ENCODE measurements around the gene B4GALT2.
A peak's percentile ranks its signal among the peaks of the same experiment; 100 is the strongest.

B4GALT2 gene

GRCh38 chr1:44029911-44030604 lies 51.0 kb downstream of the B4GALT2 start:
- peak; percentile 88 for DNase-seq (ENCODE audit: low spot score)

DNA sequence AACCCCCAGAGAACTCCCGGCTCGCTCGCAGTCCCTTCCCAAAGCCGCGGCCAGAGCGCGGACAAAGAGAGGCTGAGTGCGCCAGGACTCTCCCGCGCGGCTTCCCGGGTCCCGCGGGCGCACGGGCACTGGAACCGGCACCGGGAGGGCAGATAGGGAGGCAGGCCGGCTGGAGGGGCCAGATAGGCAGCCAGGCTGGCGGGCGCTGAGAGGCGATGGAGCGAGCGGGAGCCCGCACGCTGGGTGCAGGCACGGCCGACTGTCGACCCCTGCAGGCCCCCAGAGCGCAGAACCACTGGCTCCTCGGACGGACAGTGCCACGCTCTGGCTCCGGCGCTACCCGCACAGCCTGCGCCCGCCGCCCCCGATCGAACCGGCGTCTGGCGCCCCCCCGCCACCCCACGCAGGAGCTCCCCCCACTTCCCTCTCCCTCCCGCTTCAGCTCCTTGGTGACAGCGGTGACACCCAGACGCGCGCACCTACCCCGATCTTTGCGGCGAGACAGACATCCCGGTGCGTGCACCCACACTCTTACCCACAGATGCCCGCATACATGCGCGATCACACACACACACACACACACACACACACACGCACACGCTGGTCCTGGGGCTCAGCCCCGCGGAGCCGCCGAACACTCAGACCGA lies 51.7 kb downstream of the B4GALT2 start:
- DNase-seq (ENCODE audit: low spot score) = peak; percentile 12

GRCh38 chr1:44031252-44032169 lies 52.5 kb downstream of the B4GALT2 start, which contains the start of gene SLC6A9:
TSS of gene SLC6A9 (minus strand) at chr1:44031462. CDS start at chr1:44024277, 7,185 bp downstream.
- DNase-seq (ENCODE audit: low spot score) = peak; percentile 24

DNA sequence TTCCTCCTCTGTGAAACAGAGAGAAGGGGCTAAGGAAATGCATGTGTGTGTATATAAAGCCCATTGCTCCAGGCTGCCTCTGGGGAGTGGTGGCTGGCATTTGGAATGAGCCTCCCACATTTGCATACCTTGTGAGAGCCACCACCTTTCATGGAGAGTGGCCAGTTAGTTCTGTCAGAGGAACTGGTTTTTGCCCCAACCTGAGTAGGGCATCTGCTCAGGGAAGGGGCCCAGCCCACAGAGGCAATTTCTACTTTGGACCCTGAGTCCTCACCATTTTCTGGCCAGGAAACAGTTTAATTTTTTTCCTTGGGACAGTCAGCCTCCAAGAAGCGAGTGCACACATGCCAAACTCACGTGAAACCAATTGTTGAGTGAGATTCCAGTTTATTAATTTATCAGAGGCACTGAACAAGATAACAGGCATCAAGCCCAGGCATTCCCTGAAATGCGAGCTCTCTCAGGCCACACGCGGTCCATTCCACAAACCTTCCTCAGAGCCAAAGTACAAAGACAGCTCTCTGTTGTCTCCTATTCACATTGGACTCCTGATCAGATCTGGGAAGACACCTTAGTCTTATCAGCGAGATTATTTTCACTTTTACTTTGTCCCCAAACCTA lies 53.3 kb downstream of the B4GALT2 start:
- DNase-seq (ENCODE audit: low spot score) = no peak

DNA sequence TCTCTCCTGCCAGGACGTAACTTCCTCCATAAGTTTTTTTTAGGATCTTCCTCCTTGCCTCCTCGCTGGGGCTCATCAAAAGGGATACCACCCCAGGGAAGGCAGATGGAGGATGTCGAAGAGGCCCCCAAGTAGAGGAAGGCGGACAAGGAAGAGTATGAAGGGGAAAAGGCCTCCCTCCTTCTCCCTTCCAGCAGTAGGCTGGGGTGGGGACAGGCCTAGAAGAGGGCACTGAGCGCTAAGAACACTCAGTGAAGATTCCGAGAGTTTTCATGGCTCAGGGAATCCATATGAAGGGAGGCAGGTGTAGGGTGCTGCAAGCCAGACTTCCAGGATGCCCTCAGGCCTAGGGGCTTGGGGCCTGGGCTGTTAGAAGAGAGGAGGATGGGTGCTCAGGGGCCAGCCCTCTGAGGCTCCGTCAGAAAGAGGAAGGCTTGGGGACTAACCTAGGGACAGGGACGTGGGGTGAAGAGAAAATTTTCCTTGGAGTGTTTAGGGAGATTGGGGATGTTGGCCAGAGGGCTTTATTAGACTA lies 54.1 kb downstream of the B4GALT2 start:
- no peak for DNase-seq (ENCODE audit: low spot score)

GRCh38 chr1:44033756-44034155 lies 54.7 kb downstream of the B4GALT2 start:
- DNase-seq (ENCODE audit: low spot score) = no peak

DNA sequence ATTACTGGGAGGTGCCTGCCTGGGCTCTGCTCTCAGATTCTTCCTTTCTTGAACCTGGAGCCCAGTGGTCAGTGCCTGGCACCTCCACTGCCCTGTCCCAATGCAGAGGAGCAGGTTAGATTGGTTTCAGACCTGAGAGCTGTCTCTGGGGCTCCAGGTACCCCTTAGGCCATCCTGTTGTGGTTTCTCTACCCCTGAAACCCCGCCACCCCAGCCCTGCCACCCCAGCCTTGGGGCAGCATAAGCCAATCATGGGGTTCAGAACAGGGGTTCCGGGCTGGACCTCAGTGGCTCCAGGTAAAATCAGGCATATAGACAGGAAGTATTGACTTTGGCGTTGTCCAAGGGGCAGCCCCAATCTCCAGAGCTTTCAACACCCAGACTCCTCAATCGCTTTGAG lies 55.4 kb downstream of the B4GALT2 start:
- DNase-seq (ENCODE audit: low spot score) = no peak

GRCh38 chr1:44034976-44035716 lies 56.1 kb downstream of the B4GALT2 start:
- DNase-seq (ENCODE audit: low spot score) = no peak

DNA sequence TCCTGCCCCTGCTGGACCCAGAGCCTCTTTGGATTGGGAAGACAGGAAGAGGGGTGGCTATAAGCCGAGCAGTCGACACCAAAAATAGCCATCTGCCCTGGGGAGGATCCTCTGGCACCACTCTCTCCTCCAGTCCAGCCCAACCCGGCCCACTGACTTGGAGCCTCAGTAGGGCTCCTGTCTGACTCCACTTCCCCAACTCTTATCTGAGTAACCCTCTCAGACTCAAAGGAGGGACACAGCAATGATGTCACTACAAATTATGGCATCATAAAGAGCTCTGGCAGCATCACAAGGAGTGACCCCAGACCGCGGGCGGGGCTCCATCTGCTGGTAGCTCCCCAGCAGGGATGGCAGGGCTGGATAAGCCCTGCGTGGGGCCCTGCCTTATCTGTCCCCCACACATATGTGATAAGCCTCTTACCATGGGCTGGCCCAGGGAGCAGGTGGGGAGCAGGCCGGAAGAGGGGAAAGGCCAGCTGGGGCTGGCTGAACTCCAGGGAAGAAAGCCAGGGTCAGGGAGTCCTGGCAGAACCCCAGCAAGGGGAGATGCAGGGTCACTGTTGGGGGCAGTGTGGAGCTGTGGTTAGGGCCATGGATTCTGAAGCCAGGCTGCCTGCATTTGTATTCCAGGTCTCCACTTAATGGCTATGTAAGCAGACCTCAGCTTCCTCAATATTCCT lies 56.9 kb downstream of the B4GALT2 start:
- DNase-seq (ENCODE audit: low spot score) = no peak

DNA sequence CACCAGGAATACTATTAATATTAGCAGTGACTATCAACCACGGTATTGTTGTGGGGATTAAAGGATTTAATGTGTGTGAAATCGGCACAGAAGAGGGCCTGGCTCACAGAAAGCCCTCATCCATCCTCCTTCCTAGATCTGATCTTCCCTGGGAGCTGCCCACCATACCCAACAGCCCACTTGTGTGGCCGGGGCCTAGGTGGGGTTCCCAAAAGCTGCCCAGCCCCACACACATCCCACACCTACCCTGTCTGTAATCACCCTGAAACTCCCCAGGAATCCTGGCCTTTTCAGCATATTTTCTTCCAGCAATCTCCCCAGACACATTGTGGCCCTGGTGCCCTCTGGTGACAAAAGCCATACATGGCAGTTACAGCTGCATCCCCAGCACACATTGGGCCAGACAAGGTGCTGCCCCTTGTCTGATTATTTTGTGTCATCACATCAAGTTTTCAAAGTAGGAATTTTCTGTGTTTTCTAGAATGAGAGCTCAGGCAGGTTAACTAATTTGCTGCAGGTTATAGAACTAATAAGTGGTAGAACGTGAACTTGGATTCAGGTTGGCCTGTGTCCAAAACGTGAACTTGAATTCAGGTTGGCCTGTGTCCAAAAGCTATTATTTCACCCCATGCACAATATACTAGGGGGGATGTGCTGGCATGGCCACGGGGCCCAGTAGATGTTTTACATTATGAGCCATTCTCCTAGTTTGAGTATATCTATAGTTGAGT lies 57.6 kb downstream of the B4GALT2 start:
- peak; percentile 73 for DNase-seq (ENCODE audit: low spot score)

- DNase-seq (ENCODE audit: low spot score) = no peak
Observed at GRCh38 chr1:44037154-44037553, 58.1 kb downstream of the B4GALT2 start.

- DNase-seq (ENCODE audit: low spot score) = no peak
Observed at GRCh38 chr1:44038876-44039657, 60.1 kb downstream of the B4GALT2 start.

GRCh38 chr1:44040418-44040817 lies 61.4 kb downstream of the B4GALT2 start:
- no peak for DNase-seq (ENCODE audit: low spot score)
